CD4-positive, alpha-beta T cell (primary cell): ENCODE results near the gene ZNF701. TPM values are rescaled to one million over a fixed set of nuclear protein-coding genes. Genes with fewer than 3 reads are reported as not detected.

ENCODE experiments used
- ATAC-seq: fragments of 200-7000 bp; cut with Tn5 transposase; one replicate; pipeline ENCODE4 v1.10.0; 2022; ENCODE audit warnings: mild to moderate bottlenecking; ENCODE audit not compliant: poor library complexity
- CTCF ChIA-PET: fragments of 350-600 bp; sonication (Branson Sonifier 250); formaldehyde crosslinking; loops from one replicate; lab custom pipeline; 2021; ENCODE audit warnings: antibody characterized with exemption, inconsistent platforms; lab: Charles Lee
- POLR2A ChIA-PET: fragments of 350-600 bp; sonication (Branson Sonifier 250); formaldehyde crosslinking; loops from one replicate; lab custom pipeline; 2021; ENCODE audit warnings: antibody characterized with exemption, inconsistent platforms; lab: Charles Lee
- DNase-seq, 14 experiments: peaks; one replicate each; pipeline ENCODE4 v3.0.0-alpha.2; 2013 to 2020; ENCODE audit warnings: mixed read lengths in 2 of 14
- H3K27ac ChIP-seq, 2 donors: one replicate each; pipeline versions ENCODE4 v1.5.1 to v1.7.0; 2013; ENCODE audit warnings: low read length in 2 of 2, low read depth in 1 of 2, mild to moderate bottlenecking in 1 of 2
- H3K27me3 ChIP-seq, 2 experiments: 1 replicate in 1 of 2; 2 replicates in 1 of 2; pipeline versions ENCODE4 v1.6.1 to v1.7.0; 2013; ENCODE audit warnings: low read length in 2 of 2, control low read depth in 1 of 2, mild to moderate bottlenecking in 1 of 2, moderate library complexity in 1 of 2; ENCODE audit not compliant: insufficient read depth in 2 of 2, control insufficient read depth in 1 of 2
- H3K36me3 ChIP-seq: one replicate; pipeline ENCODE4 v1.6.1; 2013; ENCODE audit warnings: low read length, control low read depth; ENCODE audit not compliant: insufficient read depth
- H3K4me1 ChIP-seq: one replicate; pipeline ENCODE4 v1.6.1; 2013; ENCODE audit warnings: low read length, control low read depth; ENCODE audit not compliant: insufficient read depth
- H3K4me3 ChIP-seq: one replicate; pipeline ENCODE4 v1.5.1; 2013; ENCODE audit warnings: mild to moderate bottlenecking, low read length, moderate library complexity
- H3K9me3 ChIP-seq, 2 experiments: 1 replicate in 1 of 2; 2 replicates in 1 of 2; pipeline versions ENCODE4 v1.6.1 to v1.7.0; 2013; ENCODE audit warnings: low read length in 2 of 2, mild to moderate bottlenecking in 2 of 2, control low read depth in 1 of 2, moderate library complexity in 1 of 2; ENCODE audit not compliant: control insufficient read depth in 1 of 2, insufficient read depth in 1 of 2
- H3K27ac Mint-ChIP-seq: one replicate; pipeline ENCODE4 v1.8.0; 2020; ENCODE audit warnings: mixed read lengths
- H3K27me3 Mint-ChIP-seq: one replicate; pipeline ENCODE4 v1.8.0; 2021; ENCODE audit warnings: mixed read lengths
- H3K36me3 Mint-ChIP-seq: one replicate; pipeline ENCODE4 v1.8.0; 2021; ENCODE audit warnings: low read depth, mixed read lengths
- H3K4me1 Mint-ChIP-seq: one replicate; pipeline ENCODE4 v1.8.0; 2021; ENCODE audit warnings: low read depth, mixed read lengths
- H3K4me3 Mint-ChIP-seq: one replicate; pipeline ENCODE4 v1.8.0; 2020; ENCODE audit warnings: mild to moderate bottlenecking, mixed read lengths
- H3K9me3 Mint-ChIP-seq: one replicate; pipeline ENCODE4 v1.8.0; 2020; ENCODE audit warnings: mixed read lengths
- CTCF ChIP-seq: fragments of 200-600 bp; IDR thresholded peaks from one replicate; pipeline ENCODE4 v1.8.0; 2022; ENCODE audit warnings: antibody characterized with exemption, mild to moderate bottlenecking
- intact Hi-C, 2 experiments: fragments of 100-400 bp; cut with DNase I in 1 of 2; cut with micrococcal nuclease in 1 of 2; formaldehyde crosslinking; loops; one replicate each; pipeline versions ENCODE4 v1.15.1 to v1.9.0; 2023 to 2025; cut with DNase I, micrococcal nuclease
- polyA plus RNA-seq, 2 donors: library from polyadenylated mRNA; unstranded; fragments of 120-200 nt; gene quantifications; one replicate each; pipeline ENCODE4 v1.2.1, GENCODE V29; 2013
- total RNA-seq, 174 experiments: library from RNA in 2 of 174; stranded (reverse) in 2 of 174; gene quantifications; one replicate each; pipeline ENCODE4 v1.2.3 and lab custom pipeline; 2021 to 2026

The ZNF701 gene
- total RNA-seq: 1 to 10 TPM; 7.9 to 8.2 TPM
- polyA plus RNA-seq (2013, experiment 1 of 2): 15.3 TPM
- 17.3 TPM for polyA plus RNA-seq (2013, experiment 2 of 2)
- 7.5 to 64.5 (median 25.1) reads per million in 172 experiments for total RNA-seq (lab: John Stamatoyannopoulos, UW)

GRCh38 chr19:52570000-52570861 is at the start of gene ZNF701:
Gene ZNF701, plus strand, starts transcription at chr19:52570287. Its CDS starts 3,861 bp downstream, at chr19:52574148.
- peak within 1 kb of the TSS; percentile 93 for H3K4me3 ChIP-seq
- H3K4me1 ChIP-seq: peaks cover 20% of the 10 kb centered on the region
- intact Hi-C loops: loop anchor here (1.0 to 2.0 kb wide), 6 partner anchors 31 to 69 kb away; partner anchors contain the start of genes ZNF808 (in 2 of the 2) and ZNF83 (in 1 of the 2)
- ATAC-seq (peak; percentile 97), DNase-seq (peak; percentile 92 to 98 (median 95))
- ChIA-PET POLR2A (no interaction called here), CTCF (no interaction called here)
- peaks cover 37% of the 10 kb centered on the region for H3K4me1 Mint-ChIP-seq
- peak within 1 kb of the TSS; percentile 87 for H3K4me3 Mint-ChIP-seq
- H3K9me3 Mint-ChIP-seq: peaks cover 9% of the 10 kb centered on the region
- peak within 1 kb of the TSS; percentile 77 to 87 for H3K27ac ChIP-seq
- no peaks in the 10 kb centered on the region for H3K27me3 Mint-ChIP-seq
- peaks cover 67% of the 10 kb centered on the region for H3K36me3 Mint-ChIP-seq
- H3K36me3 ChIP-seq: peaks cover 31% of the 10 kb centered on the region
- H3K27me3 ChIP-seq: no peaks in the 10 kb centered on the region
- peak within 1 kb of the TSS; percentile 84 for H3K27ac Mint-ChIP-seq
- peaks cover 24 to 47% of the 10 kb centered on the region in 2 experiments for H3K9me3 ChIP-seq
- peak; percentile 36 for TF ChIP-seq CTCF

- H3K4me3 Mint-ChIP-seq: no peak overlapping the region
- peaks cover 10% of the 10 kb centered on the region for H3K9me3 Mint-ChIP-seq
- CTCF ChIA-PET: interaction anchor here (0.7 kb wide), 1 partner anchor 213 kb away, joined by 4 read pairs; no protein-coding TSS in a partner anchor
These were observed 47.5 kb upstream of the ZNF701 start for GRCh38 chr19:52522551-52522950.

More at GRCh38 chr19:52522551-52522950, 47.5 kb upstream of the ZNF701 start:
- Histone ChIP-seq H3K4me1 (peaks cover 7% of the 10 kb centered on the region), H3K36me3 (no peaks in the 10 kb centered on the region), H3K4me3 (no peak overlapping the region), H3K9me3 (peaks cover 14 to 60% of the 10 kb centered on the region in 2 experiments), H3K27me3 (no peaks in the 10 kb centered on the region), H3K27ac (no peak overlapping the region)
- Mint-ChIP-seq H3K36me3 (peaks cover 20% of the 10 kb centered on the region), H3K27ac (no peak overlapping the region), H3K27me3 (no peaks in the 10 kb centered on the region), H3K4me1 (peaks cover 7% of the 10 kb centered on the region)
- intact Hi-C loops: loop anchor here in 1 of 2 experiments (10.0 kb wide), 1 partner anchor 332 kb away; the partner anchor contains the start of gene ZNF468
- TF ChIP-seq CTCF: no peak
- POLR2A ChIA-PET: no interaction called here
- DNase-seq (no peak), ATAC-seq (no peak)
